A549 (cell line): ENCODE results near the gene ACSM6. TPM values are rescaled to one million over a fixed set of nuclear protein-coding genes. Genes with fewer than 3 reads are reported as not detected.
A peak's percentile ranks its signal among the peaks of the same experiment; 100 is the strongest.

Experiments used
- ATAC-seq, 2 experiments: fragments of 200-7000 bp in 1 of 2; fragments of >200 bp in 1 of 2; cut with Nextera tagmentation in 1 of 2; cut with Tn5 transposase in 1 of 2; 3 replicates each; pipeline versions ENCODE4 v1.8.0 to v1.9.1; 2018 to 2020; ENCODE audit warnings: mild to moderate bottlenecking in 1 of 2, moderate library complexity in 1 of 2
- CTCF ChIA-PET: fragments of 300-600 bp; sonication (Branson Sonifier 250); formaldehyde crosslinking; extraction: SDS; loops from one replicate; lab custom pipeline; 2021; ENCODE audit warnings: antibody characterized with exemption, inconsistent platforms; lab: Yijun Ruan, JAX
- POLR2A ChIA-PET: fragments of 350-600 bp; formaldehyde crosslinking; extraction: SDS; loops from one replicate; lab custom pipeline; 2021; ENCODE audit warnings: antibody characterized with exemption, inconsistent platforms; lab: Yijun Ruan, JAX
- DNase-seq, 2 experiments: peaks; one replicate each; pipeline versions ENCODE4 v3.0.0 to v3.0.0-alpha.2; 2011 to 2016; ENCODE audit warnings: low read depth in 1 of 2, low spot score in 1 of 2
- FAIRE-seq: peaks from 2 replicates; lab custom pipeline; 2011; peaks lifted over from hg19 to GRCh38; lab: Jason Lieb, UNC
- H3K27ac ChIP-seq, 2 experiments: fragments of >200 bp; sonication (Bioruptor Twin); formaldehyde crosslinking; 3 replicates each; pipeline ENCODE4 v1.5.1; 2016 to 2017
- H3K4me1 ChIP-seq: fragments of >200 bp; sonication (Bioruptor Twin); formaldehyde crosslinking; 3 replicates; pipeline ENCODE4 v1.6.1; 2016
- H3K4me2 ChIP-seq: fragments of >200 bp; sonication (Bioruptor Twin); formaldehyde crosslinking; 3 replicates; pipeline ENCODE4 v1.6.1; 2016
- H3K4me3 ChIP-seq: fragments of >200 bp; sonication (Bioruptor Twin); formaldehyde crosslinking; 3 replicates; pipeline ENCODE4 v1.5.1; 2016
- H3K9me3 ChIP-seq: fragments of >200 bp; sonication (Bioruptor Twin); formaldehyde crosslinking; 3 replicates; pipeline ENCODE4 v1.6.1; 2016
- CBX8 ChIP-seq: fragments of 200-600 bp; sonication (generic); IDR thresholded peaks from 2 replicates; pipeline ENCODE4 v1.6.1; 2016
- CHD4 ChIP-seq: fragments of 200-600 bp; sonication (generic); IDR thresholded peaks from 2 replicates; pipeline ENCODE4 v1.6.1; 2016; ENCODE audit warnings: antibody characterized with exemption, mild to moderate bottlenecking, borderline replicate concordance
- FOSL2 ChIP-seq, 2 experiments: fragments of 450-650 bp in 1 of 2; fragments of >200 bp in 1 of 2; sonication (Bioruptor Twin) in 1 of 2; formaldehyde crosslinking; IDR thresholded peaks; 2 replicates each; pipeline versions ENCODE4 v1.5.0 to v1.6.1; 2016 to 2020; ENCODE audit warnings: mild to moderate bottlenecking in 1 of 2, moderate library complexity in 1 of 2
- GATA3 ChIP-seq: IDR thresholded peaks from 2 replicates; pipeline ENCODE4 v1.6.1; 2012; ENCODE audit warnings: borderline replicate concordance
- HDAC2 ChIP-seq: fragments of 200-600 bp; sonication (generic); IDR thresholded peaks from 2 replicates; pipeline ENCODE4 v1.6.1; 2016
- HEYL ChIP-seq: fragments of 250-450 bp; sonication (Bioruptor Pico); IDR thresholded peaks from 2 replicates; pipeline ENCODE4 v1.8.0; 2021; ENCODE audit warnings: mild to moderate bottlenecking, moderate library complexity
- KDM5A ChIP-seq: fragments of 200-600 bp; sonication (generic); IDR thresholded peaks from 2 replicates; pipeline ENCODE4 v1.6.1; 2016; ENCODE audit warnings: antibody characterized with exemption, mild to moderate bottlenecking
- MAFK ChIP-seq: fragments of 450-650 bp; IDR thresholded peaks from 2 replicates; pipeline ENCODE4 v1.6.1; 2014; ENCODE audit not compliant: partially characterized antibody
- NFE2L2 ChIP-seq: fragments of 150-350 bp; conservative IDR thresholded peaks from 2 replicates; pipeline ENCODE4 v1.6.1; 2014; ENCODE audit warnings: low read length
- NPAS2 ChIP-seq: fragments of 250-450 bp; sonication (Bioruptor Pico); IDR thresholded peaks from 2 replicates; pipeline ENCODE4 v1.8.0; 2022; ENCODE audit warnings: mild to moderate bottlenecking, moderate library complexity, borderline replicate concordance
- NR3C1 ChIP-seq: fragments of >200 bp; sonication (Bioruptor Twin); formaldehyde crosslinking; IDR thresholded peaks from 3 replicates; pipeline ENCODE4 v1.6.1; 2017
- RAD21 ChIP-seq, 2 experiments: fragments of >200 bp in 1 of 2; sonication (Bioruptor Twin) in 1 of 2; formaldehyde crosslinking in 1 of 2; IDR thresholded peaks in 1 of 2; conservative IDR thresholded peaks in 1 of 2; 2 replicates in 1 of 2; 3 replicates in 1 of 2; pipeline ENCODE4 v1.6.1; 2012 to 2018; ENCODE audit warnings: inconsistent platforms in 1 of 2
- RNF2 ChIP-seq: fragments of 200-600 bp; sonication (generic); IDR thresholded peaks from 2 replicates; pipeline ENCODE4 v1.6.1; 2016; ENCODE audit warnings: low read depth, mild to moderate bottlenecking, antibody characterized with exemption, moderate library complexity, borderline replicate concordance
- SREBF2 ChIP-seq: fragments of 450-650 bp; IDR thresholded peaks from 2 replicates; pipeline ENCODE4 v1.6.1; 2014; ENCODE audit warnings: mild to moderate bottlenecking, moderate library complexity
- TFCP2L1 ChIP-seq: fragments of 250-450 bp; sonication (Bioruptor Pico); IDR thresholded peaks from 2 replicates; pipeline ENCODE4 v1.5.0; 2021; ENCODE audit warnings: mild to moderate bottlenecking
- ZFP36 ChIP-seq: fragments of 450-650 bp; IDR thresholded peaks from 2 replicates; pipeline ENCODE4 v1.6.1; 2014; ENCODE audit warnings: borderline replicate concordance; ENCODE audit not compliant: partially characterized antibody
- ZNF302 ChIP-seq: fragments of 250-450 bp; sonication (Bioruptor Pico); IDR thresholded peaks from 2 replicates; pipeline ENCODE4 v1.9.0; 2021; ENCODE audit warnings: inconsistent platforms, mild to moderate bottlenecking, moderate library complexity
- ZSCAN20 ChIP-seq: fragments of 250-450 bp; sonication (Bioruptor Pico); IDR thresholded peaks from 2 replicates; pipeline ENCODE4 v1.8.0; 2022; ENCODE audit warnings: mild to moderate bottlenecking, moderate library complexity
- WGBS: methylation state at CpG from one replicate; pipeline ENCODE4 v1.1.6; 2017; ENCODE audit errors: missing lambda C conversion rate; 5-methylcytosine and 5-hydroxymethylcytosine counted together
- polyA plus RNA-seq, 4 experiments: library from polyadenylated mRNA; depleted of rRNA in 3 of 4; stranded (reverse); fragments of >200 nt; fragmentation: RNase III in 1 of 4; extraction: RNeasy Plus Mini Kit Qiagen cat#74134 plus additional on column Dnase treatment in 1 of 4; gene quantifications; 2 replicates in 3 of 4; 3 replicates in 1 of 4; pipeline ENCODE4 v1.2.3, GENCODE V29; 2011 to 2017
- TF ChIP-seq, protein P1 (sequence below): IDR thresholded peaks from 2 replicates; pipeline ENCODE4 v1.6.1; 2012
- TF ChIP-seq, protein P2 (sequence below): IDR thresholded peaks from 2 replicates; pipeline ENCODE4 v1.6.1; 2012; ENCODE audit warnings: low read depth, borderline replicate concordance
- TF ChIP-seq, protein P3 (sequence below): fragments of 150-350 bp; IDR thresholded peaks from 2 replicates; pipeline ENCODE4 v1.6.1; 2014; ENCODE audit warnings: low read depth, mild to moderate bottlenecking, low read length
- TF ChIP-seq, protein P4 (sequence below): fragments of >200 bp; sonication (Bioruptor Twin); formaldehyde crosslinking; IDR thresholded peaks from 3 replicates; pipeline ENCODE4 v1.5.1; 2016

The ACSM6 gene
- polyA plus RNA-seq, 2 of the 4 experiments (the other 2 are of a cell fraction): not detected

DNA sequence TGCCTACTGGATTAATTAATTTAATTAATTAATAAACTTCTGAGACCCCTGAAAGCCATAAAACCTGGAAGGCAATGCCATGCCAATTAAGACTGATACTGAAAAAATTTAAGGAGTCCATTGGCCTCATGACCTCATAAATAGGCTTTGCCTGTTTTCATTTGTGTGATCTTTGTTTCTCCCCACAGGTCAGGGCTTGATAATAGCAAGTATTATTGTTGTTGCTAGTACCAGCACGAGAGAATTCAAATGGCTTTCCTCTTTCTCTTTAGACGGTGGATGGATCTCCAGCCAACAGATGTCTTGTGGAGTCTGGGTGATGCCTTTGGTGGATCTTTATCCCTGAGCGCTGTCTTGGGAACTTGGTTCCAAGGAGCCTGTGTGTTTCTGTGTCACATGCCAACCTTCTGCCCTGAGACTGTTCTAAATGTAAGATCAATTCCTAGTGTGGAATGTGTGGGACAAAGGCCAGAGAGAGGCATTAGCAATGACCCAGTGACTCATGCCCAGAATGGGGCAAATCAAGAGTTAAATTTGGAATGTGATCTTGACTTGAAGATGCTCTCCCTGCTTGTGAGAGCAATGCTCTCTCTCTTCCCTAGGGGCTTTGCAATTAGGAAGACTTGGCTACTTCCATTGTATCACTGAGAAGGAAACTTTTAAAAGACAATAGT is 17.7 kb downstream of the ACSM6 start:
- DNase-seq (no peak), ATAC-seq (peak in 1 of 2 experiments; percentile 34; a peak in 3 of 6 replicates), FAIRE-seq (peak; percentile 28)
- Histone ChIP-seq H3K4me1 (peaks cover 40% of the 10 kb centered on the region), H3K27ac (peak overlapping the region; percentile 42 to 48), H3K4me3 (no peak overlapping the region), H3K4me2 (peak overlapping the region; percentile 32; the same call in 2 of the 3 replicates), H3K9me3 (no peaks in the 10 kb centered on the region)
- TF ChIP-seq, protein P1, sequence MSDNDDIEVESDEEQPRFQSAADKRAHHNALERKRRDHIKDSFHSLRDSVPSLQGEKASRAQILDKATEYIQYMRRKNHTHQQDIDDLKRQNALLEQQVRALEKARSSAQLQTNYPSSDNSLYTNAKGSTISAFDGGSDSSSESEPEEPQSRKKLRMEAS: peak; percentile 37; the same call in 1 of the 2 replicates
- TF ChIP-seq NPAS2 (CRISPR knock-in tag) (no peak), FOSL2 (IDR thresholded peaks at IDR 0.05) (no peak), FOSL2 (CRISPR knock-in tag; IDR thresholded peaks at IDR 0.05) (peak; percentile 52)
- ChIA-PET CTCF (interaction anchor here (1.0 to 3.4 kb wide), 5 partner anchors 28 to 152 kb away, joined by 4 to 64 read pairs (median 6); no protein-coding TSS in a partner anchor), POLR2A (no interaction called here)
- WGBS: 69% methylated on average over 3 of the region's 3 CpGs

DNA sequence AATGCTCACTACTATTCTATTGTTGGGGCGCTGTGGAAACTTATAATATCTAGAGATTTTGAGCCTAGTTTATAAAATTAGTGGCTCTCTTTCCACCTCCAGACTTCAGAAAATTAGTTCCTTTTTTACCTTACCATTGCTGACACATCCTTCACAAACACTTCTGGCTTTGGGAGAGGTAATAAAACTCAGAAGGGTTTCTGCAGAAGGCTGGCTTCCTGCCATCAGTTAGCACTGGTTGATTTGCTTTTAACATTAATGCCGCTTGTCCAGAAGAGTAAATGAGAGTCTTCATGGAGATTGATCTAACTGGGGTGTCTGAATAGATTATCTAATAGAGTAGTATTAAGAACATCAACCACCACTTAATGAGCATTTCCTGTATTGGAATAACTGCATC is 20.3 kb downstream of the ACSM6 start:
- peak overlapping the region; percentile 63 for H3K4me2 ChIP-seq
- CTCF ChIA-PET: interaction anchor here (0.9 to 7.5 kb wide), 3 partner anchors 13 to 138 kb away, joined by 3 to 41 read pairs (median 6); no protein-coding TSS in a partner anchor
- ATAC-seq (no peak; a peak in 1 of 6 replicates), FAIRE-seq (peak; percentile 49), DNase-seq (no peak)
- H3K4me3 ChIP-seq: no peak overlapping the region
- WGBS: 54% methylated on average over 2 of the region's 2 CpGs
- H3K27ac ChIP-seq: peak overlapping the region; percentile 60 to 79
- H3K9me3 ChIP-seq: no peaks in the 10 kb centered on the region
- peaks cover 43% of the 10 kb centered on the region for H3K4me1 ChIP-seq
- TF ChIP-seq, protein P2, sequence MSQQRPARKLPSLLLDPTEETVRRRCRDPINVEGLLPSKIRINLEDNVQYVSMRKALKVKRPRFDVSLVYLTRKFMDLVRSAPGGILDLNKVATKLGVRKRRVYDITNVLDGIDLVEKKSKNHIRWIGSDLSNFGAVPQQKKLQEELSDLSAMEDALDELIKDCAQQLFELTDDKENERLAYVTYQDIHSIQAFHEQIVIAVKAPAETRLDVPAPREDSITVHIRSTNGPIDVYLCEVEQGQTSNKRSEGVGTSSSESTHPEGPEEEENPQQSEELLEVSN: no peak
- TF ChIP-seq ZNF302 (CRISPR knock-in tag) (no peak), TFCP2L1 (CRISPR knock-in tag) (no peak), ZSCAN20 (CRISPR knock-in tag) (no peak)
- POLR2A ChIA-PET: no interaction called here

DNA sequence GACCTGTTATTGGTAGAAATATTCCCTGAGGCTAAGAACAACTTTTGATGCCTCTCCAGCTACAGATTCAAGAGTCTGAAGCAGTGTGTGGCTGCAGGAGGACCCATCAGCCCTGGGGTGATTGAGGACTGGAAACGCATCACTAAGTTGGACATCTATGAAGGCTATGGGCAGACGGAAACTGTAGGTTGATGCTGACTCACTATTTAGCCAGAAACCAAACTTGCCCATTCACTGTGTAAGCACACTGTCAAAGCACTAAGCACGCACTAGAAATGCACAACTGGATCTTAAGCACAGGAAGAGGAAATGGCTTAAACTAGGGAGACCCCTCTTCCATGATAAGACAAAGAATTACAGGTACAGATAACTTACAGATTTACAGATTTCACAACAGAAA is 20.8 kb downstream of the ACSM6 start:
- peak; percentile 80 to 93 for ATAC-seq
- peak overlapping the region; percentile 63 for H3K4me2 ChIP-seq
- WGBS: 6% methylated on average over 3 of the region's 3 CpGs
- H3K27ac ChIP-seq: peak overlapping the region; percentile 60 to 79
- TF ChIP-seq HDAC2 (no peak), RNF2 (no peak), GATA3 (0 out of 2 replicates have a peak, but pooled peaks have one; percentile 24), NFE2L2 (peak; percentile 50; the same call in 1 of the 2 replicates), FOSL2 (IDR thresholded peaks at IDR 0.05) (no peak; the same call in 1 of the 2 replicates), FOSL2 (CRISPR knock-in tag; IDR thresholded peaks at IDR 0.05) (peak; percentile 54), MAFK (peak; percentile 92), HEYL (CRISPR knock-in tag) (no peak), NR3C1 (no peak)
- TF ChIP-seq, protein P1: peak; percentile 60
- TF ChIP-seq, protein P3, sequence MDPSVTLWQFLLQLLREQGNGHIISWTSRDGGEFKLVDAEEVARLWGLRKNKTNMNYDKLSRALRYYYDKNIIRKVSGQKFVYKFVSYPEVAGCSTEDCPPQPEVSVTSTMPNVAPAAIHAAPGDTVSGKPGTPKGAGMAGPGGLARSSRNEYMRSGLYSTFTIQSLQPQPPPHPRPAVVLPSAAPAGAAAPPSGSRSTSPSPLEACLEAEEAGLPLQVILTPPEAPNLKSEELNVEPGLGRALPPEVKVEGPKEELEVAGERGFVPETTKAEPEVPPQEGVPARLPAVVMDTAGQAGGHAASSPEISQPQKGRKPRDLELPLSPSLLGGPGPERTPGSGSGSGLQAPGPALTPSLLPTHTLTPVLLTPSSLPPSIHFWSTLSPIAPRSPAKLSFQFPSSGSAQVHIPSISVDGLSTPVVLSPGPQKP: no peak
- FAIRE-seq: peak; percentile 70
- no peak overlapping the region for H3K4me3 ChIP-seq
- DNase-seq: peak; percentile 23 to 81
- CTCF ChIA-PET: interaction anchor here (0.9 to 7.5 kb wide), 3 partner anchors 13 to 138 kb away, joined by 3 to 41 read pairs (median 6); no protein-coding TSS in a partner anchor
- no peaks in the 10 kb centered on the region for H3K9me3 ChIP-seq
- peaks cover 43% of the 10 kb centered on the region for H3K4me1 ChIP-seq
- POLR2A ChIA-PET: no interaction called here

DNA sequence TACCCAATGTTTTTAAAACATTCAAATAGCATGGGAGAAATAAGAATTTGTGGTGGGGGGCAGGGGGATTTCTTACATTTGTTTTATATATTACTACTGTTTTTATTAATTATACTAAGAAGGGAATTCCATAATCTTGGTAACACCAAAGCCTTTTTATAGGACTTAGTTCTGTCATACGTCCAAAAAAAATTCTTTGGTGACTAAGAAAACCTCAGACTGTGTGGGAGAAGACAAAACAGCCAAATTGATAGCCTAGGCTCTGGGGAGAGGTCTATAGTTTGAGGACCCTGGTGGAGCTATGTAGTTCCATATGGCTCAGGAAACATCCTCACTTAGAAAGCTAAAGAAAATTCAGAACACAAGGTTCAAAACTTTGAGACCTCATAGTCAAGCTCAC is 23.4 kb downstream of the ACSM6 start:
- DNase-seq: no peak
- Histone ChIP-seq H3K4me1 (peaks cover 45% of the 10 kb centered on the region), H3K9me3 (no peaks in the 10 kb centered on the region), H3K27ac (peak overlapping the region; percentile 10 to 56; a peak in 3 of 6 replicates), H3K4me3 (no peak overlapping the region), H3K4me2 (no peak overlapping the region)
- POLR2A ChIA-PET: no interaction called here
- 56% methylated on average over 1 of the region's 1 CpG for WGBS
- no peak for ATAC-seq
- no peak for FAIRE-seq
- CTCF ChIA-PET: interaction anchor here (0.8 to 7.5 kb wide), 2 partner anchors 20 to 25 kb away, joined by 3 to 41 read pairs; no protein-coding TSS in a partner anchor
- TF ChIP-seq KDM5A: no peak
- TF ChIP-seq CBX8: no peak
- no peak for TF ChIP-seq NFE2L2
- TF ChIP-seq ZFP36: no peak
- no peak for TF ChIP-seq RAD21 (conservative IDR thresholded peaks at IDR 0.05 in 1 of 2, IDR thresholded peaks at IDR 0.05 in 1 of 2)
- no peak for TF ChIP-seq ZNF302 (CRISPR knock-in tag)
- TF ChIP-seq, protein P4, sequence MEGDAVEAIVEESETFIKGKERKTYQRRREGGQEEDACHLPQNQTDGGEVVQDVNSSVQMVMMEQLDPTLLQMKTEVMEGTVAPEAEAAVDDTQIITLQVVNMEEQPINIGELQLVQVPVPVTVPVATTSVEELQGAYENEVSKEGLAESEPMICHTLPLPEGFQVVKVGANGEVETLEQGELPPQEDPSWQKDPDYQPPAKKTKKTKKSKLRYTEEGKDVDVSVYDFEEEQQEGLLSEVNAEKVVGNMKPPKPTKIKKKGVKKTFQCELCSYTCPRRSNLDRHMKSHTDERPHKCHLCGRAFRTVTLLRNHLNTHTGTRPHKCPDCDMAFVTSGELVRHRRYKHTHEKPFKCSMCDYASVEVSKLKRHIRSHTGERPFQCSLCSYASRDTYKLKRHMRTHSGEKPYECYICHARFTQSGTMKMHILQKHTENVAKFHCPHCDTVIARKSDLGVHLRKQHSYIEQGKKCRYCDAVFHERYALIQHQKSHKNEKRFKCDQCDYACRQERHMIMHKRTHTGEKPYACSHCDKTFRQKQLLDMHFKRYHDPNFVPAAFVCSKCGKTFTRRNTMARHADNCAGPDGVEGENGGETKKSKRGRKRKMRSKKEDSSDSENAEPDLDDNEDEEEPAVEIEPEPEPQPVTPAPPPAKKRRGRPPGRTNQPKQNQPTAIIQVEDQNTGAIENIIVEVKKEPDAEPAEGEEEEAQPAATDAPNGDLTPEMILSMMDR: no peak
- no peak for TF ChIP-seq CHD4
- no peak for TF ChIP-seq SREBF2
